Cardiac septum (tissue), 1 donor: ENCODE measurements around the gene STARD9. TPM values are rescaled to one million over a fixed set of nuclear protein-coding genes. Genes with fewer than 3 reads are reported as not detected.

Experiments
- DNase-seq: peaks from one replicate; pipeline ENCODE4 v3.0.0-alpha.2; 2020; ENCODE audit warnings: low spot score
- intact Hi-C: fragments of 100-400 bp; cut with DNase I; formaldehyde crosslinking; loops from one replicate; pipeline ENCODE4 v1.14.0; 2022
- total RNA-seq: library from RNA; stranded (reverse); fragmentation: NEBNext Ultra II Directional; extraction: Animal tissue kit (Norgen Biotek cat#: 25700); gene quantifications from one replicate; pipeline ENCODE4 v1.2.1, GENCODE V29; 2021
- donor health status: DM: no; HTN: no; CAD: no.

Gene STARD9
- total RNA-seq, 1 donor from 2014 or later: 9.2 TPM

- intact Hi-C loops: no loop called here
- no peak for DNase-seq
Observed at GRCh38 chr15:42686281-42686680, 110.9 kb downstream of the STARD9 start.

GRCh38 chr15:42687740-42688139 is 112.3 kb downstream of the STARD9 start:
- DNase-seq: no peak
- intact Hi-C loops: no loop called here

DNA sequence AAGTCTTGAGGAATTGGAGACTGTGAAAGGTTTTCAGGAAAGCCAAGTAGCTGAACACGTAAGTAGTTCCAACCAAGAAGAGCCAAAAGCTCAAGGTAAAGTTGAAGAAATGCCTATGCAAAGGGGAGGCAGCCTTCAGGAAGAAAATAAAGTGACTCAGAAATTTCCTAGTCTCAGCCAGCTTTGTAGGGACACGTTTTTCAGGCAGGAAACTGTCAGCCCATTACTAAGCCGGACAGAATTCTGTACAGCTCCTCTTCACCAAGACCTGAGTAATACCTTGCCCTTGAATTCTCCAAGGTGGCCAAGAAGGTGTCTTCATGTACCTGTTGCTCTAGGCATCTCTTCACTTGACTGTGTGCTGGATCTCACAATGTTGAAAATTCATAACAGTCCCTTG is 112.9 kb downstream of the STARD9 start:
- intact Hi-C loops: no loop called here

DNA sequence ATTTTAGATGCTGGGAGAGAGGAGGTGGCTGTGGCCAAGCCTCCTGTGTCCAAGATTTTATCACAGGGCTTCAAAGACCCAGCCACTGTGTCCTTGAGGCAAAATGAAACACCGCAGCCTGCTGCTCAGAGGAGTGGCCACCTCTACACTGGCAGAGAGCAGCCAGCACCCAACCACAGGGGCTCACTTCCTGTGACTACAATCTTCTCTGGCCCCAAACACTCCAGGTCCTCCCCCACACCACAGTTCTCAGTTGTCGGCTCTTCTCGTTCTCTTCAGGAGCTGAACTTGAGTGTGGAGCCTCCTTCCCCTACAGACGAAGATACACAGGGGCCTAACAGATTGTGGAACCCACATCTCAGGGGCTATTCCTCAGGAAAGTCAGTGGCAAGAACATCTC is 115.9 kb downstream of the STARD9 start:
- intact Hi-C loops: no loop called here
- no peak for DNase-seq

More for the DNA sequence above, 112.9 kb downstream of the STARD9 start:
- no peak for DNase-seq

DNA sequence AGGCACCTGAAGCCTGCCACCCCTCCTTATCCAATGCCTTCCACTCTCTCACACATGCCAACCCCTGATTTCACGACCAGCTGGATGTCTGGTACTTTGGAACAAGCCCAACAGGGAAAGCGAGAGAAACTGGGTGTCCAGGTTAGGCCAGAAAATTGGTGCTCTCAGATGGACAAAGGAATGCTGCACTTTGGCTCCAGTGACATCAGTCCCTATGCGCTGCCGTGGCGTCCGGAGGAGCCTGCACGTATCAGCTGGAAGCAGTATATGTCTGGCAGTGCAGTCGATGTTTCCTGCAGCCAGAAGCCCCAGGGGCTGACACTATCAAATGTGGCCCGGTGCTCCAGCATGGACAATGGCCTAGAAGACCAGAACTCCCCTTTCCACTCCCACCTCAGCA is 116.4 kb downstream of the STARD9 start:
- intact Hi-C loops: no loop called here
- DNase-seq: no peak

GRCh38 chr15:42692536-42692935 is 117.1 kb downstream of the STARD9 start:
- no peak for DNase-seq
- intact Hi-C loops: no loop called here

- DNase-seq: no peak
- intact Hi-C loops: no loop called here
Observed at GRCh38 chr15:42692997-42693396, 117.6 kb downstream of the STARD9 start.

- intact Hi-C loops: no loop called here
- DNase-seq: no peak
Observed at GRCh38 chr15:42693496-42693895, 118.1 kb downstream of the STARD9 start.

DNA sequence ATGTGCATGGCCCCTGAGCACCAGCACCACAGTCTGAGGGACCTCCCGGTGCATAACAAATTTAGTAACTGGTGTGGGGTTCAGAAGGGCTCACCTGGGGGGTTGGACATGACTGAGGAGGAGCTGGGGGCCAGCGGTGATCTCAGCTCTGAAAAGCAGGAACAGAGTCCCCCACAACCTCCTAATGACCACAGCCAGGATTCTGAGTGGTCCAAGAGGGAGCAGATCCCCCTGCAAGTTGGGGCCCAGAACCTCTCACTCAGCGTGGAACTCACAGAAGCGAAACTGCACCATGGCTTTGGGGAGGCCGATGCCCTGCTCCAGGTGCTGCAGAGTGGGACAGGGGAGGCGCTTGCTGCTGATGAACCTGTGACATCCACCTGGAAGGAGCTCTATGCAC is 118.5 kb downstream of the STARD9 start:
- no peak for DNase-seq
- intact Hi-C loops: no loop called here

- intact Hi-C loops: no loop called here
- no peak for DNase-seq
Observed at GRCh38 chr15:42694398-42694797, 119.0 kb downstream of the STARD9 start.

DNA sequence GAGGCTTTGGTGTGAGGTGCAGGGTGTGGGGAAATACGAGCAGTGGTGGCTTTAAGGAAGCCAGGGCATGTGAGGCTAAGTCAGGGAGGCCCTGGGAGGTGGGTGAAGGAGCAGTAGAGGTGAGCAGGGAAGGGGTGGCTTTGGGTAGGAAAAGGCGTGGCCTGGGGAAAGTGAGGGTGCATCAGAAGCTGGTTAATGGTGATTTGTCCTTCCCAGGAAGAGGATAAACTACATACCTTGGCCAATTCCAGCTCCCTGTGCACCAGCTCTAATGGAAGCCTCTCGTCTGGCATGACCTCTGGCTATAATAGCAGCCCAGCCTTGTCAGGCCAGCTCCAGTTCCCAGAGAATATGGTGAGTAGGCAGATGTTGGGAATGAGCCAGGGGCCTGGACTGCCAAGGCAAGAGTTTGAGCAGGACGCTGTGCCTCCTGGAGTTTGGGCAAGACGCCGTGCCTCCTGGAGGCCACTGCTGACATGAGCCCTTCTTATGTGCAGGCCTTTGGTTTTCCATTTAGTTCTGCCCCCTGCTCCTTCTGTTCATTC is 120.2 kb downstream of the STARD9 start:
- intact Hi-C loops: no loop called here
- DNase-seq: no peak

DNA sequence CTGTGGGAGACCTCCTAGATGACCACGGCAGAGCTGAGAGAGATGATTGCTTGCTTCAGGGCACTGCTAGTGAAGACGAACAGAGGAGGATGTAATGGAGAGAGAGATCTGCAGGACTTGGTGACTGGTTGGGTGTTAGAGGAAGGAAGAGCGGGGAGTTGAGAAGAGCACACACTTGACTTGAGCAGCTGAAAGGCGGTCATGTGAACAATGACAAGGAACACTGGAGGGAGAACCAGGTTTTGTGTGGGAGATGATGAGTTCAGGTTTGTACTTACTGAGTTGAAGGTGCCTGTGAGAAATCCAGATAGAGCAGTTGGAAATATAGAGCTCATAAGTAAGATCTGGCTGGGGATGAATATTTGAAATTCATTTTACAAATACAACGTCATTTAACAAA is 121.2 kb downstream of the STARD9 start:
- DNase-seq: no peak

DNA sequence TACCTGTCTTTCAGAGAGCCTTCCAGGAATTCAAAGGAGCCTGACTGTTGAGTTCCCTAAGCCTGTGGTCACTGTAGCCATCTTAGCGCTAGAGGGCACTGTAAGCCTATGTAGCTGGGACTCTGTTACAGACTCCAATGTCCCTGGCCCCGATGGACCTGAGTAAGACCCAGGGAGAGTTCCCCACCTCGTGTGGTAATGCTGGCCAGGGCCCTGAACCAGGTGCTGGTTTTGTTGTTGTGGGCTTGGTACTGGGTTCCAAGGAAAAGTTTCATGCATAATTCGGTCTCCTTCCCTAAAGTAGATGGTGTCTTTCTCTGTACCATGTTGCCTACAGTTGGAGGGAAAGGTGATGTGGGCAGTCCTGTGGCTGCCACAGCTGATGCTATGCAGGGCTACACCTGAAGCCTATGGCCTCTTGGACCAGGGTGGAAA is 129.1 kb downstream of the STARD9 start:
- intact Hi-C loops: loop anchor here (2.0 kb wide), 1 partner anchor 222 kb away; no protein-coding TSS in a partner anchor
- peak; percentile 74 for DNase-seq

More for the DNA sequence above, 121.2 kb downstream of the STARD9 start:
- intact Hi-C loops: no loop called here

DNA sequence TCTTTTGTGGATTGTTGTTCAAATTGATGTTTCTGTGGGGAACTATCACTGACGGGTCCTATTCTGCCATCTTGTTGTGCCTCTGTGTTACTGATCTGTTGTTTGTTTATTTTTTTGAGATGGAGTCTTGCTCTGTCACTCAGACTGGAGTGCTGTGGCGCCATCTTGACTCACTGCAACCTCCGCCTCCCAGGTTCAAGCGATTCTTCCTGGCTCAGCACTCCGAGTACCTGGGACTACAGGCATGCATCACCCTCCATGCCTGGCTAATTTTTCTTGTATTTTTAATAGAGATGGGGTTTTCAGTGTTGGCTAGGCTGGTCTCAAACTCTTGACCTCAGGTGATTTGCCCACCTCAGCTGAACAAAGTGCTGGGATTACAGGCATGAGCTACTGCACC is 129.9 kb downstream of the STARD9 start:
- intact Hi-C loops: loop anchor here (2.0 kb wide), 1 partner anchor 221 kb away; no protein-coding TSS in a partner anchor
- DNase-seq: peak; percentile 15

DNA sequence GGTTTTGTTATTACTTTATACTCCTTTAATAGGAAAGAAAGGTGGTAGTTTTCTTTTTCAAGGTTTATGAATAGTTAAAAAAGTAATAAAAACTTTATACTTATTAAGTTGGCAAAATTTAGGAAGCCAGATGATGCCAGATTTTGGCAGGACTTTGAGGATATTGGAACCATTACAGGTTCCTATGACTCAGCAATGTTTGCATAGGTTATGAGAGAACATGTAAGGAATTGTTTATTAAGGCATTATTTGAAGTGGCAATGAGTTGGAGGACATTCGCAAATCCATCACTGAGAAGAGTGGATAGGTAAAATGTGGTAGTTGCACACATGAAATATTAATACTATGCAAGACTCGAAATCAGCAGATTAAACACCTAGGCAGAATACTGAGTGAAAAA is 131.7 kb downstream of the STARD9 start:
- intact Hi-C loops: no loop called here
- DNase-seq: no peak

DNA sequence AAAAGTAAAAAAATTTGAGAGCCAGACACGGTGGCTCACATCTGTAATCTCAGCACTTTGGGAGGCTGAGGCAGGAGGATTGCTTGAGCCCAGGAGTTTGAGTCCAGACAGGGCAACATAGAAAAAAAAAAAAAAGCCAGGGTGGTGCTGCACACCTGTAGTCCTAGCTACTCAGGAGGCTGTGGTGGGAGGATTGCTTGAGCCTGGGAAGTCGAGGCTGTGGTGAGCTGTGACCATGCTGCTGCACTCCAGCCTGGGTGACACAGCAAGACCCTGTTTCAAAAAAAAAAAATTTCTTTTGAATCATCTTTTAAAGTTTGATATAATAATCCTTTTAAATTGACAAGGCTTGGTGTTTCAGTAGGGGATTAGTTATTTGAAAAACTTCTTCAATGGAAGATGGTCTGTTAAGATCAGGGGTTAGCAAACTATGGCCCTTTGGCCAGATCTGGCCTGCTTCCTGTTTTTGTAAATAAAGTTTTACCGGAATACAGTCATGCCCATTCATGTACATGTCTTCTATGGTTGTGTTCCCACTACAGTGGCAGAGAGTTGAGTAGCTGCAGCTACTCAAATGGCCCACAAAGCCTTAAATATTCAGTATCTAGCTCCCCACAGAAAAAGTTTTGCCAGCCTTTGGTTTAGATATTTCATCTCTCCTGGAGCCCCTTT is 132.6 kb downstream of the STARD9 start:
- DNase-seq: peak; percentile 62
- intact Hi-C loops: no loop called here

DNA sequence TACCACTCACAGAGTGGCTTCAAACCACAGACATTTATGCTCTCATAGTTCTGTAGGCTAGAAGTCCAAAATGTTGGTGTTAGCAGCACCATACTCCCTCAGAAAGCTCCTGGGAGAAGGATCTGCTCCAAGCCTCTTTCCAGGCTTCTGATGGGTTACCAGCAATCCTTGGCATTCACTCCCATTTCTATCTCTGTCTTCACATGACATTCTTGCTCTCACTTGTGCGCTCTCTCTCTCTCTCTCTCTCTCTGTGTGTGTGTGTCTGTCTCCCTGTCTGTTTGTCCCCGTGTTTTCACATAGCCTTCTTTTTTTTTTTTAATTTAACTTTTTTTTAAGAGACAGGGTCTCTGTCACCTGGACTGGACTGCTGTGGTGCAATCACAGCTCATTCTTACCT is 135.3 kb downstream of the STARD9 start:
- intact Hi-C loops: no loop called here

GRCh38 chr15:42711746-42712145 is 136.3 kb downstream of the STARD9 start:
- no peak for DNase-seq
- intact Hi-C loops: no loop called here

More for the DNA sequence above, 135.3 kb downstream of the STARD9 start:
- DNase-seq: no peak

- intact Hi-C loops: no loop called here
- DNase-seq: peak; percentile 33
Observed at GRCh38 chr15:42712584-42712983, 137.2 kb downstream of the STARD9 start.

GRCh38 chr15:42716125-42716524 is 140.7 kb downstream of the STARD9 start:
- intact Hi-C loops: no loop called here
- DNase-seq: no peak

DNA sequence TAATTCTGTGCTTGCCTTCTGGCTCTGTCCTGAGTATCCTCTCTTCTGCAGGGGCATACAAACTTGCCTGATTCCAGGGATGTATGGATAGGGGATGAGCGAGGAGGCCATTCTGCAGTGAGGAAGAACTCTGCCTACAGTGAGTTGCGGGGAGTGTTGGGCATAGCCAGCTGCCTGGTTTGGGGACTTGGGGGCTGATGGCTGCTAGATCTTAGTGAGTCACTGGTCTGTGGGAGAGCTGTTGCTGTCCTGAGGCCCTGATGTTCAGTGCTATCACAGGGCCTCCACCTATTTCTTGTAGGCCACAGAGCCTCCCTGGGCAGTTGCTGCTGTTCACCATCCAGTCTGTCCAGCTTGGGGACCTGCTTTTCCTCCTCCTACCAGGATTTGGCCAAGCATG is 141.2 kb downstream of the STARD9 start:
- intact Hi-C loops: no loop called here

More for the DNA sequence above, 141.2 kb downstream of the STARD9 start:
- no peak for DNase-seq
